Lower leg skin (tissue), 3 donors: ENCODE data around the gene JAKMIP2.

ENCODE experiments used
- CTCF ChIP-seq, 3 donors: fragments of 450-650 bp; IDR thresholded peaks; one replicate each; pipeline ENCODE4 v1.5.1; 2016; ENCODE audit warnings: antibody characterized with exemption in 3 of 3, mild to moderate bottlenecking in 3 of 3, moderate library complexity in 2 of 3
- POLR2A ChIP-seq, 2 donors: fragments of 450-650 bp; IDR thresholded peaks; one replicate each; pipeline ENCODE4 v1.6.1; 2016 to 2017; ENCODE audit warnings: antibody characterized with exemption in 2 of 2, mild to moderate bottlenecking in 1 of 2, moderate library complexity in 1 of 2

GRCh38 chr5:147586221-147586620 lies 196.3 kb downstream of the JAKMIP2 start:
- TF ChIP-seq POLR2A (IDR thresholded peaks at IDR 0.05) (no peak), CTCF (IDR thresholded peaks at IDR 0.05) (no peak)
